ENCODE results near the gene ELOF1.

Gene ELOF1

DNA sequence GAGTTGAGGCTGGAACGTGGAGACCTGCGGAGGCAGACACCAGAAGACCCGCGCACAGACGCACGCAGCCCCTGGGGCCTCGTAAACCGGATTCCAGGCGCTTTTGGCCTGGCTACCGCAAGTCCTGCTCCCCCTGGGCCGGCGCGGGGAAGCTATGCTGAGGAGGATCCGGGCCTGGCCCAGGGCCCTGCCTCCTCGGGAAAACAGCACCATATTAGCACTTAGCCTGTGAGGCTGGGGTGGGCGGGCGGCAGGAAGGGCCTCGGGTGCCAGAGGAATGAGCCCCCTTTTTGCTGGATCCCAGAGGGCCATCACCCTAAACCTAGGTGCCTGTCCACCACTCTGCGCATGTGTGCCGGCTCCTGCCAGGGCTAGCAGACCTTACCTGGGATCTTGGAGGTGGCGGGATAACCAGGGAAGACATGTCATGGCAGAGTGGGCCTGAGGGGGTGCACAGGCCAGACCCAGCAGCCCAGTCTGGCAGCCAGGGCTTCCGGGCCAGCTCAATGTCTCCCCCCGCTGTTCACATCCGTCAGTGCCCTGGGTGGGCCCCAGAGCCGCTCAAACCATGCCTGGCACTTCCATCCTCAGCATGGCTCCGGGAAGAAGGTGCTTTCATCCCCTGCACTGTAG, 7.3 kb downstream of the ELOF1 start:
- DNase-seq (ENCODE audit: low read depth, low spot score) = no peak
- no CpG with 5 or more reads among the region's 26 CpGs for WGBS (ENCODE audit: insufficient coverage, insufficient read length)

DNA sequence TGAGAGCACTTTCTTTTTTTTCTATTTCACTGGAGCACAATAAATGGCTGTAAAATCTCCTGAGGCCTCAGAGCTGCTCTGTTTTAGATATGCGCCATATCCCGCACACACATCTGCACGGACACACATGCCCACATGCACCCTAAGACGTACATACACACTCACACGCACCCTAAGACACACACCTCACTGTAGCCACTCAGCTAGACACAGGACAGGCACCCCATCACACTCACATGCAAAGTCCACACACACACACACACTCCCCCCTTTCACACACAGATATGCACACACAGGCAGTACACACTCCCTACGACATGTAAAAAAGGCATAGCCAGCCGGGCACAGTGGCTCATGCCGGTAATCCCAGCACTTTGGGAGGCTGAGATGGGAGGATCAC, 8.8 kb downstream of the ELOF1 start:
- no CpG with 5 or more reads among the region's 8 CpGs for WGBS (ENCODE audit: insufficient coverage, insufficient read length)
- Histone ChIP-seq H3K4me3 (ENCODE audit: low read length) (no peak overlapping the region), H3K27ac (ENCODE audit: low read length) (no peak overlapping the region), H3K4me1 (ENCODE audit: control insufficient read depth, insufficient read depth, low read length) (no peaks in the 10 kb centered on the region), H3K36me3 (ENCODE audit: control insufficient read depth, insufficient read depth, low read length) (peaks cover 8% of the 10 kb centered on the region), H3K9me3 (ENCODE audit: control insufficient read depth, insufficient read depth, low read length) (no peaks in the 10 kb centered on the region), H3K27me3 (ENCODE audit: control insufficient read depth, insufficient read depth, low read length) (no peaks in the 10 kb centered on the region)
- DNase-seq (ENCODE audit: low read depth, low spot score) = no peak

More for the DNA sequence above, 7.3 kb downstream of the ELOF1 start:
- Histone ChIP-seq H3K4me3 (ENCODE audit: low read length) (no peak overlapping the region), H3K27me3 (ENCODE audit: control insufficient read depth, insufficient read depth, low read length) (no peaks in the 10 kb centered on the region), H3K36me3 (ENCODE audit: control insufficient read depth, insufficient read depth, low read length) (peaks cover 14% of the 10 kb centered on the region), H3K27ac (ENCODE audit: low read length) (no peak overlapping the region), H3K9me3 (ENCODE audit: control insufficient read depth, insufficient read depth, low read length) (no peaks in the 10 kb centered on the region), H3K4me1 (ENCODE audit: control insufficient read depth, insufficient read depth, low read length) (no peaks in the 10 kb centered on the region)

DNA sequence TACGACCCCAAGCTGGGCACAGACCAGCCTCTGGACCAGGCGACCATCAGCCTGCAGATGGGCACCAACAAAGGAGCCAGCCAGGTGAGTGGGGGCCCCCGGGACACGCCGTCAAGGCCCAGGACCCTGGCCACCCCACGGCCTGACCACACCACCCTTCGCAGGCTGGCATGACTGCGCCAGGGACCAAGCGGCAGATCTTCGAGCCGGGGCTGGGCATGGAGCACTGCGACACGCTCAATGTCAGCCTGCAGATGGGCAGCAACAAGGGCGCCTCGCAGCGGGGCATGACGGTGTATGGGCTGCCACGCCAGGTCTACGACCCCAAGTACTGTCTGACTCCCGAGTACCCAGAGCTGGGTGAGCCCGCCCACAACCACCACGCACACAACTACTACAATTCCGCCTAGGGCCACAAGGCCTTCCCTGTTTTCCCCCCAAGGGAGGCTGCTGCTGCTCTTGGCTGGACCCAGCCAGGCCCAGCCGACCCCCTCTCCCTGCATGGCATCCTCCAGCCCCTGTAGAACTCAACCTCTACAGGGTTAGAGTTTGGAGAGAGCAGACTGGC, 9.6 kb downstream of the ELOF1 start:
- no peaks in the 10 kb centered on the region for H3K27me3 ChIP-seq (ENCODE audit: control insufficient read depth, insufficient read depth, low read length)
- H3K4me1 ChIP-seq (ENCODE audit: control insufficient read depth, insufficient read depth, low read length) = no peaks in the 10 kb centered on the region
- no CpG with 5 or more reads among the region's 24 CpGs for WGBS (ENCODE audit: insufficient coverage, insufficient read length)
- H3K9me3 ChIP-seq (ENCODE audit: control insufficient read depth, insufficient read depth, low read length) = no peaks in the 10 kb centered on the region
- no peak for DNase-seq (ENCODE audit: low read depth, low spot score)
- H3K36me3 ChIP-seq (ENCODE audit: control insufficient read depth, insufficient read depth, low read length) = peaks cover 8% of the 10 kb centered on the region
- no peak overlapping the region for H3K27ac ChIP-seq (ENCODE audit: low read length)
- H3K4me3 ChIP-seq (ENCODE audit: low read length) = no peak overlapping the region

DNA sequence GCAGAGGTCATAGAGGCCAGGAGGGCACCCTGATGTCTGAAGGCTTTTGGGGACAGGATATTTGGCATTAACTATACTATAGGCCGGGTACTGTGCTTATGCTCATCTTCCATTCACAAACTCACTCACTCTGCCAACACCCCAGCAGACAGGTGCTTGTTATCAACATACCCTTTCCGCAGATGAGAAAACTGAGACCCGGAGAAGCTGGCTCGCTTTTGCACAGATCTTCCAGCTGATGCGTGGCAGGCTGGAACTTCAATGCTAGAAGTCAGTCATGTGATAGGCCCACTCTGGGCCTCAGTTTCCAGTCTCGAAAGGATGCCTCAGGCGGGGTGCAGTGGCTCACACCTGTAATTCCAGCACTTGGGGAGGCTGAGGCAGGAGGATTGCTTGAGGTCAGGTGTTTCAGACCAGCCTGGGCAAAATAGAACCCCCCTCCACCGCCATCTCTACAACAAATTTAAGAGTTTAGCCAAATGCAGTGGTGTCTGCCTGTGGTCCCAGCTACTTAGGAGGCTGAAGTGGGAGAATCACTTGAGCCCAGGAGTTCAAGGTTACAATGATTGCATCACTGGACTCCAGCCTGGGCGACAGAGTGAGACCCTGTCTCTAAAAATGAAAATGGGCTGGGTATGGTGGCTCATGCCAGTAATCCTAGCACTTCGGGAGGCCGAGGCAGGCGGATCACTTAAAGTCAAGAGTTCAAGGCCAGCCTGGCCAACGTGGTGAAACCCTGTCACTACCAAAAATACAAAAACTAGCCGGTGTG, 10.9 kb downstream of the ELOF1 start:
- no peak for DNase-seq (ENCODE audit: low read depth, low spot score)
- WGBS (ENCODE audit: insufficient coverage, insufficient read length) = no CpG with 5 or more reads among the region's 14 CpGs

DNA sequence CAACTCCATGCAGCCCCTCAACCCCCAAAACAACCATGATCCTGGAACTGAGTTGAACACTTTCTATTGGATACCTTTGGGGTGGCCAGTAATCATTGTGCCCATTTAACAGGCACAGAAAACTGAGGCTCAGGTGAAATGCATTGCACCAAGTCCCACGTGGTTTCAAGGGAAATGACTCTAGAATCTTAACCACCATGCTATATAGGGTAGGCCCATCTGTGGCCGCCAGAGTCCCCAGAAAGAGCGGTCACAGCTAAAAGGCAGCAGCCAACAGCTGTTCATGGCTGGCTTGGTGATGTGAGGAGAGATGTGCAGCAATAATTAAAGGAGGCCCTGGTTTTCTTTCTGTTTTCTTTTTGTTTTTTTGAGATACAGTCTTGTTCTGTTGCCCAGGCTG, 17.8 kb downstream of the ELOF1 start:
- Histone ChIP-seq H3K4me1 (ENCODE audit: control insufficient read depth, insufficient read depth, low read length) (peaks cover 6% of the 10 kb centered on the region), H3K4me3 (ENCODE audit: low read length) (no peak overlapping the region)

More for the DNA sequence above, 10.9 kb downstream of the ELOF1 start:
- H3K4me3 ChIP-seq (ENCODE audit: low read length) = no peak overlapping the region
- no peaks in the 10 kb centered on the region for H3K27me3 ChIP-seq (ENCODE audit: control insufficient read depth, insufficient read depth, low read length)
- H3K4me1 ChIP-seq (ENCODE audit: control insufficient read depth, insufficient read depth, low read length) = no peaks in the 10 kb centered on the region
- H3K9me3 ChIP-seq (ENCODE audit: control insufficient read depth, insufficient read depth, low read length) = no peaks in the 10 kb centered on the region
- no peak overlapping the region for H3K27ac ChIP-seq (ENCODE audit: low read length)
- H3K36me3 ChIP-seq (ENCODE audit: control insufficient read depth, insufficient read depth, low read length) = peaks cover 2% of the 10 kb centered on the region; the same call in 1 of the 2 replicates

DNA sequence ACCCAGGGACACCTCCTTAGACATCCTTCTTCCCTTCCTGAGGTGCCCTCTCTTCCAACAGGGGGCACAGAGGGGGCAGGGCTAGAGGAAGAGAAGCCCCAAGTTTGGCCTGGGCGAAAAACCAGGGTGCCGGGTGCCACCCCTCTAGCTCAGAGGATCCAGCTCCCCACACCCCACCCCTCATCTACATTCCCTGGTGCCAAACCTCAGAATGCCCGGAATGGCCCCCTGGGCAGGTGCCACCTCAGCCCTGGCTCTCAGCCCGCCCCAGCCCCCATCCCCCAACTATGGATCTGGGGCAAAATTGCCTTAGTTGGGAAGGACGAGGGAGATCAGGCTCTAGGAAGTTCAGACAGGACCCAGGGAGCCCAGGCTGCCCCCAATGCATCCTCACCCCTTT, 18.4 kb downstream of the ELOF1 start:
- no peak overlapping the region for H3K4me3 ChIP-seq (ENCODE audit: low read length)
- H3K4me1 ChIP-seq (ENCODE audit: control insufficient read depth, insufficient read depth, low read length) = peaks cover 6% of the 10 kb centered on the region
- no peak overlapping the region for H3K27ac ChIP-seq (ENCODE audit: low read length)
- no CpG with 5 or more reads among the region's 5 CpGs for WGBS (ENCODE audit: insufficient coverage, insufficient read length)
- H3K27me3 ChIP-seq (ENCODE audit: control insufficient read depth, insufficient read depth, low read length) = no peaks in the 10 kb centered on the region
- DNase-seq (ENCODE audit: low read depth, low spot score) = no peak
- no peaks in the 10 kb centered on the region for H3K36me3 ChIP-seq (ENCODE audit: control insufficient read depth, insufficient read depth, low read length)
- no peaks in the 10 kb centered on the region for H3K9me3 ChIP-seq (ENCODE audit: control insufficient read depth, insufficient read depth, low read length)

More for the DNA sequence above, 17.8 kb downstream of the ELOF1 start:
- no peak overlapping the region for H3K27ac ChIP-seq (ENCODE audit: low read length)
- no peak for DNase-seq (ENCODE audit: low read depth, low spot score)
- H3K9me3 ChIP-seq (ENCODE audit: control insufficient read depth, insufficient read depth, low read length) = no peaks in the 10 kb centered on the region
- H3K27me3 ChIP-seq (ENCODE audit: control insufficient read depth, insufficient read depth, low read length) = no peaks in the 10 kb centered on the region
- no peaks in the 10 kb centered on the region for H3K36me3 ChIP-seq (ENCODE audit: control insufficient read depth, insufficient read depth, low read length)
- no CpG with 5 or more reads among the region's 3 CpGs for WGBS (ENCODE audit: insufficient coverage, insufficient read length)

DNA sequence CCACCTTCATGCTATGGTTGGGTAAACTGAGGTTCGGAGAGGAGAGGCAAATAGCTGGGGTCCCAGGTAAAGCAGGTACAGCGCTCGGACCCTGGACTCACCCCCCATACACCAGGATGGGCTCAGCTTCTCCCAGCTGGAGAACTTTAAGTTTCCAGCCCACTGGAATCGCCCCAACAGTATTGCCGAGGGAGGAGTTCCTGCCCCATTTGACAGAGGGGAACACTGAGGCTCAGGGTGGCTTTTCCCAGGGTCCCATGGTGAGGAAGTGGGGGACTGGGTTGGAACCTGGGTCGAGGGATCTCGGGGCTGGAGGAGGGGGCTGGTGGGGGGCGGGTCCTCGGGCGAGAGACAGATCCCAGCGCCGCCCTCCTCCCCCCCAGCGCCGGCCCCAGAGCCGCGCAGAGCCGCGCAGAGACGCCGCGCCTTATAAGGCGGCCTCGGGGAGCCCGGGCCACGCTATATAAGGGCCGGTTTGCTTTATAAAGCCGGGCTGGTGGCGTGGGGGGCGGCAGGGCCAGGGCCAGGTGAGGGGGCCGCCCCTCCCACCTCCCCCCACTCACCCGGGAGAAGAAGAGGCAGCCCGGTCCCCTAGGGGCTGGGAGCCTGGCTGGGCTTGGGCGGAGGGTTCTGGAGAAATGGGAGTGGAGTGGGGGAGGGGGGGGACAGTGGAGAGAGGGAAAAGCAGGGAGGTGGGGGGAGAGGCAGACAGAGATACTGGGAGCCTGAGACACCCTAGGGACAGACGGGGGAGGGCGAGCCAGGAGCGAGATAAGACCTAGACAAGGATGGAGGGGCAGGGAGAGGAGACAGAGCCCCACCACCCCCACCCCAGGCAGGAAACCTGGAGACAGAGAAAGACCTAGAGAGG, 19.3 kb downstream of the ELOF1 start:
- H3K36me3 ChIP-seq (ENCODE audit: control insufficient read depth, insufficient read depth, low read length) = no peaks in the 10 kb centered on the region
- no peak overlapping the region for H3K27ac ChIP-seq (ENCODE audit: low read length)
- peak overlapping the region; percentile 21; the same call in 1 of the 2 replicates for H3K4me3 ChIP-seq (ENCODE audit: low read length)
- H3K27me3 ChIP-seq (ENCODE audit: control insufficient read depth, insufficient read depth, low read length) = no peaks in the 10 kb centered on the region
- peaks cover 8% of the 10 kb centered on the region for H3K4me1 ChIP-seq (ENCODE audit: control insufficient read depth, insufficient read depth, low read length)
- no peaks in the 10 kb centered on the region for H3K9me3 ChIP-seq (ENCODE audit: control insufficient read depth, insufficient read depth, low read length)
- DNase-seq (ENCODE audit: low read depth, low spot score) = no peak
- WGBS (ENCODE audit: insufficient coverage, insufficient read length) = no CpG with 5 or more reads among the region's 36 CpGs

DNA sequence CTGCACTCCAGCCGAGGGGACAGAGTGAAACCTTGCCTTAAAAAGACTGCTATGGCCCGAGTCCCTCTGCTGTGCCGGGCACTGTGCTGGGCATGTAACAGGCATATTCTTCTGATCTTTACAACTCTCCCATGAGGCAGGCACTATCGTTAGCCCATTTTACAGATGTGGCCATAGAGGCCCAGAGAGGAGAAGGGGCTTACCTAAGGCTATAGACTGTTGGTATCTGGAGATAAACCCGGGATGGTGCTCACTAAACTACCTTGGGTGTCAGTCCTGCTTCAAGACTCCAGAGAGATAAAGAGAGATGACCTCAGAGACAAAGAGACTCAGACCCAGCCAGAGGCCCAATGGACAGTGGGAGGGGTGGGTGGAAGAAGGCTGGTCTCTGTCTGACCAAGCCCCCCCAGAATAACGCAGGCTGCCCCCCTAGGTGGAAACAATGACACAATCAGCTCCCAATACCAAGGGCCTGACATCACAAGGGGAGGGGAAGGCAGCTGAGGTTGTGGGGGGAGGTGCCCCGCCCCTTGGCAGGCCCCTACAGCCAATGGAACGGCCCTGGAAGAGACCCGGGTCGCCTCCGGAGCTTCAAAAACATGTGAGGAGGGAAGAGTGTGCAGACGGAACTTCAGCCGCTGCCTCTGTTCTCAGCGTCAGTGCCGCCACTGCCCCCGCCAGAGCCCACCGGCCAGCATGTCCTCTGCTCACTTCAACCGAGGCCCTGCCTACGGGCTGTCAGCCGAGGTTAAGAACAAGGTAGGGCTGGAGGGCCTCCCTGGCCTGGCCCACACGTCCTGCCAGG, 20.6 kb downstream of the ELOF1 start, which contains the start of gene CNN1:
TSS of gene CNN1 (plus strand) at position 620 of the 805 bp plus-strand sequence. CDS start at position 697, 77 bp downstream.
- H3K27ac ChIP-seq (ENCODE audit: low read length) = no peak within 1 kb of the TSS
- peaks cover 8% of the 10 kb centered on the region for H3K4me1 ChIP-seq (ENCODE audit: control insufficient read depth, insufficient read depth, low read length)
- WGBS (ENCODE audit: insufficient coverage, insufficient read length) = no CpG with 5 or more reads among the region's 21 CpGs
- no peaks in the 10 kb centered on the region for H3K27me3 ChIP-seq (ENCODE audit: control insufficient read depth, insufficient read depth, low read length)
- H3K9me3 ChIP-seq (ENCODE audit: control insufficient read depth, insufficient read depth, low read length) = no peaks in the 10 kb centered on the region
- no peaks in the 10 kb centered on the region for H3K36me3 ChIP-seq (ENCODE audit: control insufficient read depth, insufficient read depth, low read length)
- no peak for DNase-seq (ENCODE audit: low read depth, low spot score)
- peak within 1 kb of the TSS; percentile 47; the same call in 1 of the 2 replicates for H3K4me3 ChIP-seq (ENCODE audit: low read length)

DNA sequence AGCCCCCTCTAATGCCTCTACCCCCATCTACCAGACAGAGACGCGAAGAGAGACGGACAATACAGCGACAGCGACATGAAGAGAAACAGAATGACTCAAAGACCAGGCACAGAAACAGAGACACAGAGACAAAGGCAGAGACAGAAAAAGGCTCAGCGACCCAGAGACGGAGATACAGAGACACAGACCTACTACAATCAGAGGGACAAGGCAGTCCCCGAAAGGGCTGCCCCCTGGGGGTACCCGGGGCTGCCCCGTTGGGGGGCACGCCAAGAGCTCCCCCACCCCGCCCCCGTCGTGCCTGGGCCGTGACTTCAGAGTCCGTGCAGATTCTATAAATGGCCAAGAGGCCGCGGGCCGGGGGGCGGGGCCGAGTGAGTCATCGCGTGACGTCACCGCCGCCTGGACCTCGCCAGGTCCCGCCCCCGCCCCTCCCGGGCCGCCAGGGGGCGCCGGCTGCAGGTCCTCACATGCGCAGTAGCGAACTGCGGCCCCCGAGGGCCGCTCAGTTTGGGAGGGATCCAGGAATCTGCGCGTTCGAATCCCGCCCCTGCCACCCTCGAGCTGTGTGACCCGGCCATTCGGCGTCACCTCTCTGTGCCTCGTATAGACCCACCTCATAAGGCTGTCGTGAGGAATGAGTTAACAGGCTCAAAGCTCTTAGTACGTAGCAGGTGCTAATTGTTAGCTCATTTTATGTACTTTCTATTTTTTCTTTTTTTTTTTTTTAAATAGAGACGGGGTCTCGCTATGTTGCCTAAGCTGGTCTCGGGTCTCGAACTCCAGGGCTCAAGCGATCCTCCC, 23.0 kb downstream of the ELOF1 start:
- Histone ChIP-seq H3K27me3 (ENCODE audit: control insufficient read depth, insufficient read depth, low read length) (no peaks in the 10 kb centered on the region), H3K4me3 (ENCODE audit: low read length) (peak overlapping the region; percentile 28; the same call in 1 of the 2 replicates), H3K9me3 (ENCODE audit: control insufficient read depth, insufficient read depth, low read length) (no peaks in the 10 kb centered on the region), H3K27ac (ENCODE audit: low read length) (no peak overlapping the region), H3K4me1 (ENCODE audit: control insufficient read depth, insufficient read depth, low read length) (peaks cover 8% of the 10 kb centered on the region), H3K36me3 (ENCODE audit: control insufficient read depth, insufficient read depth, low read length) (no peaks in the 10 kb centered on the region)
- DNase-seq (ENCODE audit: low read depth, low spot score) = no peak
- whole genome bisulfite sequencing (ENCODE audit: insufficient coverage, insufficient read length) = no CpG with 5 or more reads among the region's 54 CpGs
